A549 (cell line): ENCODE data around the gene CCDC154.

Experiments
- CEBPB ChIP-seq, 2 experiments: fragments of >200 bp in 1 of 2; sonication (Bioruptor Twin) in 1 of 2; formaldehyde crosslinking in 1 of 2; IDR thresholded peaks; 2 replicates each; pipeline ENCODE4 v1.6.1; 2012 to 2016
- EP300 ChIP-seq, 2 experiments: fragments of >200 bp; sonication (Bioruptor Twin); formaldehyde crosslinking; IDR thresholded peaks; 2 replicates in 1 of 2; 3 replicates in 1 of 2; pipeline ENCODE4 v1.6.1; 2016 to 2017
- HDAC2 ChIP-seq: fragments of 200-600 bp; sonication (generic); IDR thresholded peaks from 2 replicates; pipeline ENCODE4 v1.6.1; 2016
- JUNB ChIP-seq: fragments of >200 bp; sonication (Bioruptor Twin); formaldehyde crosslinking; IDR thresholded peaks from 2 replicates; pipeline ENCODE4 v1.6.1; 2016
- POLR2A ChIP-seq: IDR thresholded peaks from 2 replicates; pipeline ENCODE4 v1.6.1; 2012; ENCODE audit warnings: mild to moderate bottlenecking, low read length
- ZSCAN20 ChIP-seq: fragments of 250-450 bp; sonication (Bioruptor Pico); IDR thresholded peaks from 2 replicates; pipeline ENCODE4 v1.8.0; 2022; ENCODE audit warnings: mild to moderate bottlenecking, moderate library complexity
- TF ChIP-seq, protein P1 (sequence below): fragments of >200 bp; sonication (Bioruptor Twin); formaldehyde crosslinking; IDR thresholded peaks from 3 replicates; pipeline ENCODE4 v1.5.1; 2016
- TF ChIP-seq, protein P2 (sequence below): IDR thresholded peaks from 2 replicates; pipeline ENCODE4 v1.6.1; 2012

GRCh38 chr16:1464894-1465566 lies 20.7 kb upstream of the CCDC154 start:
- TF ChIP-seq CEBPB (IDR thresholded peaks at IDR 0.05) (no peak), ZSCAN20 (CRISPR knock-in tag) (no peak), JUNB (no peak), POLR2A (no peak), EP300 (IDR thresholded peaks at IDR 0.05) (no peak), HDAC2 (no peak)
- TF ChIP-seq, protein P1, sequence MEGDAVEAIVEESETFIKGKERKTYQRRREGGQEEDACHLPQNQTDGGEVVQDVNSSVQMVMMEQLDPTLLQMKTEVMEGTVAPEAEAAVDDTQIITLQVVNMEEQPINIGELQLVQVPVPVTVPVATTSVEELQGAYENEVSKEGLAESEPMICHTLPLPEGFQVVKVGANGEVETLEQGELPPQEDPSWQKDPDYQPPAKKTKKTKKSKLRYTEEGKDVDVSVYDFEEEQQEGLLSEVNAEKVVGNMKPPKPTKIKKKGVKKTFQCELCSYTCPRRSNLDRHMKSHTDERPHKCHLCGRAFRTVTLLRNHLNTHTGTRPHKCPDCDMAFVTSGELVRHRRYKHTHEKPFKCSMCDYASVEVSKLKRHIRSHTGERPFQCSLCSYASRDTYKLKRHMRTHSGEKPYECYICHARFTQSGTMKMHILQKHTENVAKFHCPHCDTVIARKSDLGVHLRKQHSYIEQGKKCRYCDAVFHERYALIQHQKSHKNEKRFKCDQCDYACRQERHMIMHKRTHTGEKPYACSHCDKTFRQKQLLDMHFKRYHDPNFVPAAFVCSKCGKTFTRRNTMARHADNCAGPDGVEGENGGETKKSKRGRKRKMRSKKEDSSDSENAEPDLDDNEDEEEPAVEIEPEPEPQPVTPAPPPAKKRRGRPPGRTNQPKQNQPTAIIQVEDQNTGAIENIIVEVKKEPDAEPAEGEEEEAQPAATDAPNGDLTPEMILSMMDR: no peak
- TF ChIP-seq, protein P2, sequence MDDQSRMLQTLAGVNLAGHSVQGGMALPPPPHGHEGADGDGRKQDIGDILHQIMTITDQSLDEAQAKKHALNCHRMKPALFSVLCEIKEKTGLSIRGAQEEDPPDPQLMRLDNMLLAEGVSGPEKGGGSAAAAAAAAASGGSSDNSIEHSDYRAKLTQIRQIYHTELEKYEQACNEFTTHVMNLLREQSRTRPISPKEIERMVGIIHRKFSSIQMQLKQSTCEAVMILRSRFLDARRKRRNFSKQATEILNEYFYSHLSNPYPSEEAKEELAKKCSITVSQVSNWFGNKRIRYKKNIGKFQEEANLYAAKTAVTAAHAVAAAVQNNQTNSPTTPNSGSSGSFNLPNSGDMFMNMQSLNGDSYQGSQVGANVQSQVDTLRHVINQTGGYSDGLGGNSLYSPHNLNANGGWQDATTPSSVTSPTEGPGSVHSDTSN: no peak
